GM21576 (cell line): ENCODE results near the gene SPATS2.
"Not testable (repeated sequence)": the region's sequence is repeated elsewhere in the genome, so short reads cannot be mapped to it uniquely, and the experiment has no call there.

ENCODE experiments used
- ATAC-seq: cut with Tn5 transposase; IDR thresholded peaks from one replicate; pipeline ENCODE4 v1.9.1; 2021; ENCODE audit warnings: mild to moderate bottlenecking, moderate library complexity; ENCODE audit not compliant: unreplicated experiment

The SPATS2 gene

DNA sequence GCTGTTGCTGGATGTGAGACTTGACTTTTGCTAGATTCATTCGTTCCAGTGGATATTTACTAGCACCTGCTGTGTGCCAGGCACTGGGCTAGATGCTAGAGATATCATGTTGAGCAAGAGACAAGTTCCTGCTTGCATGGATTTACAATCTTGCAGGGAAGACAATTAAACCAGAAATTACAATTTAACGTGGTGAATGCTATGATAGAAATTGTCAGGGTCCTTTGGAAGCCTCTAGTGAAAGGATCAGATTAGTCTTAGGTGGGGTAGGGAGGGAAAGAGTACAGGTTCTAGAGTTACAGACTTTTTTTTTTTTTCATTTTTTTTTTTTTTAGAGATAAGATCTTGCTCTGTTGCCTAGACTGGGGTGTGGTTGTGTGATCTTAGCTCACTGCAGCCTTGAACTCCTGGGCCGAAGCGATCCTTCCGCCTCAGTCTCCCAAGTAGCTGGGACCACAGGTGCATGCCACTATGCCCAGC lies 36.7 kb downstream of the SPATS2 start:
- no peak for ATAC-seq

DNA sequence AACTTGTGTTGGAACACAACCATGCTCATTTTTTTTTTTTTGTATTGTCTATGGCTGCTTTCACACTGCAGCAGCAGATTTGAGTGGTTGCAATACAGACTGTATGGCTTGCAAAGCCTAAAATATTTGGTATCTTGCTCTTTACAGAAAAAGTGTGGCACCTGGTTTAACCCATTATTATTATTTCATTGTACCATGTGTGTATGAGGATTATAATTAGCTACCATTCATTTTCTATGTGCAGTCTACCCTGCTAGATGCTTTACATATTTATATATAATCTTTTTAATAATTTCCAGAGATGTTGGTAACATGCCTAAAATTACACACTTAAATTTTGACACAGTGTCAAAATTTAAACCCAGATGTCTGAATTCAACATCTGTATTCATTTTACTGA lies 37.7 kb downstream of the SPATS2 start:
- no peak for ATAC-seq

DNA sequence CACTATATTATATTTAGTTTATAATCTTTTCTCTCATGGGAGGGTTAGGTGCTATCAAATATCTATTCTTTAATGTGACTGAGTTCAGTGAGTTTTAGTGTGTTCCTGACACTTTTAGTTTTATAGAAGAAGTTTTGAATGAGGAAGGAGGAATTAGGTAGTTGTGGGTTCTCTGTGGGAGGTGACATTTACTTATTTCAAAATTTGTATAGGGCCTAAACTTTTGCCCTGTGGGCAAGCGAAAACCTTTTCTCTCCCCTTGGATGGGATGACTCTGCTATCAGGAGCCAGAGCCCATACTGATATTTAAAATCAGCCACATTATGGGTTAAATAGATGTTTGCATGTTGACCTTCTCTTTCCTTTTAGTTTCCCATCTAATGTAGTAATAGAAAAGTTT lies 43.6 kb downstream of the SPATS2 start:
- no peak for ATAC-seq

DNA sequence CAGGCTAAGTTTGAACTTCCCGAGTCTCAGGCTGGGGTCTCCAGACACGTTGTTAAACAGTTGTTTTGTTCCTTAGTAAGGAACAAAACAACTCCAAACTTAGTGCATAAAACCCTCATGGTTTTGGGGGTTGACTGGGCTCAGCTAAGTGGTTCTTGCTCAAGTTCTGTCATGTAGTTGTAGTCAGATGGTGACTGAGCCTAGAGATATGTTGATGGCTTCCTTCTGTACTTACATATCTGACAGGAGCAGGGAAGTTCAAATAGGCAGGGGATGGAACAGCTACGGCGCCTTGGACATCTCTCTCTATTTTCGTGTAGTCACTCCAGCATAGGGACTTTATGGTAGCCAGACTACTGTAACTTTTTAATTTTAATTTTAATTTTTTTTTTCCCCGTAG lies 45.7 kb downstream of the SPATS2 start:
- ATAC-seq = no peak

DNA sequence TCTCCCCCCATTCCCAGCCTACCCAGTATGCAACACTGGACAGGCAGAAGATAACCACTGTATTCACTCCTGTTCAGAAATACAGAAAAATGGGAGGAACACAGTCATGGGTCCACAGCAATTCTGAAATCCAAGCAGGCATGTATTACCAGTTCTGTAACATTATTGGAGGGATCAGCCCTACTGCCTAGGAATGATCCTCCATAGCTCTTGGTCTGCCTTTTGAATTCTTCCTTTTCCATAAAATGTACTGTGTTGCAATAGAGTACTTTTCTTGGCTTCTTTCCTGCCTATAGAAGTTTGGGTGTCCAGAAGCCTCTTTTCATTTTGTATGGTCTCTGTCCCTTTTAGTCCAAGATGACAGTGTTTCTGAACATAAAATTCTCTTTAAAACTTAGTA lies 46.5 kb downstream of the SPATS2 start:
- no peak for ATAC-seq

DNA sequence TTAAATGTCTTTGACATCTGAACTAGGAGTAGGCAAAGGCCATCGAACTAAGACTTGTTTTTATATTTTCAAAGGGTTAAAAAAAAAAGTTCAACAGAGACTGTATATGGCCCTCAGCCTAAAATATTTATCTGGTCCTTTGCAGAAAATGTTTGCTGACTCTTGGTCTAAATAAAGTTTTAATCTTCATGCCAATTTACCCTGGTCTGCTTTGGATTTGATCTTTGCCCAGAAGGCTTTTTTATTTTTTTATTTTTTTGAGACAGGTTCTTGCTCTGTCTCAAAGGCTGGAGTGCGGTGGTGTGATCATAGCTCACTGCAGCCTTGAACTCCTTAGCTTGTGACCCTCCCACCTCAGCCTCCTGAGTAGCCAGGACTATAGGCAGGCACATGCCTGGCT lies 47.1 kb downstream of the SPATS2 start:
- no peak for ATAC-seq

DNA sequence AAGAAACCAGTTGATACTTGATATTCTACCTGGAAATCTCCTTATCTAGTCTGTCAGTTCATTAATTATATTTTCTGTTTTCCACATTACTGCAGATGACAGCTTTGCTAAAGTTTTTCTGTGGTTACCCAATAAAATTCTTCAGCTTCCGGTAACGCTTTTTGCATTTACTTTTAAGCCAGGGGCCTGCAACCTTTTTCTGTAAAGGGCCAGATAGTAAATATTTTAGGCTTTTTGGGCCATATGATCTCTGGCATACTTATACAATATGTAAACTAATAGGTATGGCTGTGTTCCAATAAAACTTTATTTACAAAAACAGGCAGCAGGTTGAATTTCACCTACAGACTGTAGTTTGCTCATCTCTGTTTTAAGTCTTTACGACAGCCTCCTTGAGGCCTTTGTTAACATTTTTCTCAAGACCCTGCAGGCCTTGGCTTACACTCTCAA lies 48.3 kb downstream of the SPATS2 start:
- ATAC-seq = no peak

DNA sequence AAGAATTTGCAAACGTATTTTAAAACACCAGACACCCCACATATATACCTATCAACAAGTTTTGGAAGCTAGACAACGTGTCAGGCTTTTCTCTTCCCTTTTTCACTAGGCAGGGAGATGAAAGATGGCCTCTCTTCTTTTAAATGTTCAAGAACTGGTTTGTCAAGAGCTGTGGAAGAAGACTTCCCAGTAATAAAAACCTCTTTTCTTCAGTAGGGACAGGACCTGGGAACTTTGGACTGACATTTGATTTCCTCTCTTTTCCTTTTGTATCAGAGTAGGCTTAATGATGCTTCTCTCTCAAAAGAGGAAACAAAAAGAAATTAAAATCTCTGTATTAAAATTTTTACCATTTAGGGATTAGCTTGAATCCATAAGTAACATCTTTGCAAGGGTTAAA lies 49.6 kb downstream of the SPATS2 start:
- no peak for ATAC-seq

DNA sequence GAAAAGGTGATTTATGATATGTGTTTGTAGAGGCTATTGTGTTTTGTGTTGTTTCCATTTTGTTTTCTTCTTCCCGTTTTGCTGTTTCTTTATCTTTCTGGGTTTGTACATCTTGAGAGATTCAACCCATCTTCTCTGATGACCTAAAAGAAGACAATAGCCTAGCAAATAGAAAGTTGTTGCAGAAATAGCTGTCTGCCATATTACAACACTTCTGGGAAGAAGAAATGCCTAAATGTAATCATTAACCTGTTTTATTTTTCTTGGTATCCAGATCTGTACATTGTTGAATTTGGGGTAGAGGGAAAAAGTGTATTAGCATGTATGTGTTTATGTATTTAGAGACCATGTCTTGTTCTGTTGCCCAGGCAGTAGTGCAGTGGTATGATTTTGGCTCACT lies 50.3 kb downstream of the SPATS2 start:
- no peak for ATAC-seq

DNA sequence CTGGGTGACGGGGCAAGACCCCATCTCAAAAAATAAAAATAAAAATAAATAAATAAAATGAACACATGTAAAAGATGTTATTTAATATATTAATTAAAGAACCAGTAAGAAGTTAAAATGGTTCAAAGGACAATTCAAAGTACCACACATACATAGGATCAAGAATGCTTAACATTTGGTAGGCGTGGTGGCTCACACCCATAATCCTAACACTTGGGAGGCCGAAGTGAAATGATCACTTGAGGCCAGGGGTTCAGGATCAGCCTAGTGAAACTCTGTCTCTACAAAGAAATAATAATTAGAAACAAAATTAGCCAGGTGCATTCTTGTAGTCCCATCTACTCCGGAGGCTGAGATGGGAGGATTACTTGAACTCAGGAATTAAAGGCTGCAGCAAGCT lies 53.3 kb downstream of the SPATS2 start:
- no peak for ATAC-seq

DNA sequence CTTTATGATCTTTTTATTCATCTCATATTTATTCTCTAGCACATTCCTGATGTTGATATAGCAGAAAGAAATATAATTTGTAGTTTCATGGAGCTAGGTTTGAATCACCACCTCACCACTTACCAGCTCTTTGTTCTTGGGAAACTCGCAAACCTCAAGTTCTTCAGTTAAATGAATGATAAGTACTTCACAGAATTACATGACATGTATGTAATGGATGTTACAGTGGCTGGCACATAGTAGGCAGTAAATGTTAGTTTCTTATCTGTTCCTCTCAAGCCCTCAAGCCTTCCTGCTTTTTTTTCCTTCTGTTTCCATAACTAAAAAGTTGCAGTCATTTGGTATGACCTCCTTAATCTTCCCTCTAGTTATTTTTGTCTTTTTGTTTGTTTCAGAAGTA lies 54.9 kb downstream of the SPATS2 start:
- no peak for ATAC-seq

DNA sequence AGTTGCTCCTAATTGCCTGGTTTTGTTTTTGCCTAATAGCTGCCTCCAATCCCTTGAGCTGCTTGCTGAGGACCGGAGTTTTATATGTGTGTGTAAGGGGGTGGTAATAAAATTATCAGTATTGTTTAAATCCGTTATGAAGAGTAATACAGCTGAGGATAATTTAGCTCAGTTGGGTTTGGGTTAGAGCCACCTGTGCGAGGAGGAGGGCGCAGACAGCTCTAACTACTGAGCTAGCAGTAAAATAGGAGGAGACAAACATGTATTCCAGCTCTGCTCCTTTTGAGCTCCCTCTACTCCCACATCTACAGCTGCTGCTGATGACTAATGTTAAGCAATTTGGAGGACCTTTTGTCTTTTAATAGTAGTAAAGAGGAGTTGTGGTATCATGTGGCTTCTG lies 61.5 kb downstream of the SPATS2 start:
- ATAC-seq = peak; percentile 62

DNA sequence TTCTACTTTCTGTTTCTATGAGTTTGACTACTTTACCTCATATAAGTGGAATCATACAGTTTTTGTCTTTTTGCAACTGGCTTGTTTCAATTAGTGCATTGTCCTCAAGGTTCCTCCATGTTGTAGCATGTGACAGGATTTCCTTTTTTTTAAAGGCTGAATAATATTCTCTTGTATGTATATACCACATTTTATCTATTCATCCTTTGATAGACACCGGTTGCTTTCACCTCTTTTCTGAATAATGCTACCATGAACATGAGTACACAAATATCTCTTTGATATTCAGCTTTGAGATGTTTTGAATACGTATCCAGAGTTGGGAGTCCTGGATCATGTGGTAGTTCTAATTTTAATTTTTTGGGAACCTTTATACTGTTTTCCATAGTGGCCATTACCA lies 65.4 kb downstream of the SPATS2 start:
- no peak for ATAC-seq

DNA sequence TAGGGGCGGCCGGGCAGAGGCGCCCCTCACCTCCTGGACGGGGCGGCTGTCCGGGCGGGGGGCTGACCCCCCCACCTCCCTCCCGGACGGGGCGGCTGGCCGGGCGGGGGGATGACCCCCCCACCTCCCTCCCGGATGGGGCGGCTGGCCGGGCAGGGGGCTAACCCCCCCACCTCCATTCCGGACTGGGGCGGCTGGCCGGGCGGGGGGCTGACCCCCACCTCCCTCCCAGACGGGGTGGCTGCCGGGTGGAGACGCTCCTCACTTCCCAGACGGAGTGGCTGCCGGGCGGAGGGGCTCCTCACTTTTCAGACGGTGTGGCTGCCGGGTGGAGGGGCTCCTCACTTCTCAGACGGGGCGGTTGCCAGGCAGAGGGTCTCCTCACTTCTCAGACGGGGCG lies 69.5 kb downstream of the SPATS2 start:
- not testable (repeated sequence) for ATAC-seq

DNA sequence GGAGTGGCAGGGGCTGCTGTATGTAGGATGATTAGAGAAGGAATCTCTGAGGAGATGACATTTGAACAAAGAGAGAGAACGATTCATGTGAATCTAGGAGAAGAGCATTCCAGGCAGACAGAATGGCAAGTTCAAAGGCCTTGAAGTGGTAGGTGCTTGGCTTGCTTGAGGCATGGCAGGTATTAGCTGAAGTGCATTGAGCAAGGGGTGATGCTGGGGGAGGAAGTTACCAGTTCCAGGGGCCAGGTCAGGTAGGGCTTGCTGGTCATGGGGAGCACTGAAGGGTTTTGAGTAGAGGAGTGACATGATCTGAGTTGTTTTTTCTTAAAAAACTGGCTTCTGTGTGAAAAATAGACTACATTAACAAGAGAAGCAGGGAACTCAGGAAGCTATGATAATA lies 71.8 kb downstream of the SPATS2 start:
- no peak for ATAC-seq

DNA sequence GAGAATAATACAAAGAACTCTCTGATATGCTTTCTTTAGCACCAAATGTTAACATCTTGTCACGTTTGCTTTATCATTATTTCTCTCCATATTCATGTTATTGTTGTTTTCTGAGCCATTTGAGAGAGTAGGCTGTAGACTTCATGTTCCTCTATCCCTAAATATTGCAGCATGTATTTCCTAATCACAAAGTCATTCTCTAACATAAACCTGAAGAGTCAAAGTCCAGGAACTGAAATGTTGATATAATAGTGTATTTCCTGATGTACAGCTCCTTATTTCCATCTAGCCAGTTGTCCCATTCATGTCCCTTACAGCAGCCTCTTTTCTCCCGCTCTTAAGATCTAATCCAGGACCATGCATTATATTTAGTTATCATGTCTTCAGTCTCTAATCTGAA lies 72.8 kb downstream of the SPATS2 start:
- ATAC-seq = no peak

DNA sequence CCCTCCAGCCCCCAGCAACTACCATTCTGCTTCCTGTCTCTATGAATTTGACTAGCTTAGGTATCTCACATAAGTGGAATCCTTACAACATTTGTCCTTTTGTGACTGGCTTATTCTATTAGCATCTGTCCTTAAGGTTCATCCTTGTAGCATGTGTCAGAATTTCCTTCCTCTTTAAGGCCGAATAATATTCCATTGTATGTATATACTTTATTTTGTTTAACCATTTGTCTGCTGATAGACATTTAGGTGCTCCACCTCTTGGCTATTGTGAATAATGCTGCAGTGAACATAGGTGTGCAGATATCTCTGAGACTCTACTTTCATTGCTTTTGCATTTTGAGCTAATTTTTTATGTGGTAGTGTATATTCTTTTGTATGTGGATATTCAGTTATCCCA lies 75.7 kb downstream of the SPATS2 start:
- ATAC-seq = no peak

DNA sequence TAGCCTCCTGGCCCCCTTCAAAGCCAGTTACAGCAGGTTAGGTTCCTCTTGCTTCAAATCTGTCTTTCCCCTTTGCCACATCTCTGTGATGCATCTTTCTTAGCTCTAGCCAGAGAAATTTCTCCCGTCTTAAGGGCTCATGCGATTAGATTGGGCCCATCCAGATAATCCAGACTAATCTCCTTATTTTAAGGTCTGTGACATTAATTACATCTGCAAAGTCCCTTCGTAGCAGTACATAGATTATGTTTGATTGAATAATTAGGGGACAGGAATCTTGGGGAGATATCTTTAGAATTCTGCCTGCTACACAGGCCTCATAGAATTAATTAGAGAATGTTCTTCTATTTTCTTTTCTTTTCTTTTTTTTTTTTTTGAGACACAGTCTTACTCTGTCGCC lies 79.3 kb downstream of the SPATS2 start:
- ATAC-seq = no peak

DNA sequence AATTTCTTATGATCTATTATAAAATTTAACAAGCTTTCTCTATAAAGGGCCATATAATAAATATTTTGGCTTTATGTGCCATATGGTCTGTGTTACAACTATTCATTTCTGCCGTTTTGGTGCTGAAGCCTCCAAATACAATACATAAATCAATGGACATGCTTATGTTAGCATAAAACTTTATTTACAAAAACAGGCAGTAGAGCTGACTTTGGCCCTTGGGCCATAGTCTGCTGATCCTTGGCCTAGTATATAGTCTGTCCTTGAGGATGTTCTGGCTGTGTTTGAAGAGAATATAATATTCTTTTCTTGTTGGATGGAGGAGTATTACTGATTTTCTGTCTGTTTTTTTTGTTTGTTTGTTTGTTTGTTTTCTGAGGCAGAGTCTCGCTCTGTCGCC lies 81.6 kb downstream of the SPATS2 start:
- ATAC-seq = no peak

DNA sequence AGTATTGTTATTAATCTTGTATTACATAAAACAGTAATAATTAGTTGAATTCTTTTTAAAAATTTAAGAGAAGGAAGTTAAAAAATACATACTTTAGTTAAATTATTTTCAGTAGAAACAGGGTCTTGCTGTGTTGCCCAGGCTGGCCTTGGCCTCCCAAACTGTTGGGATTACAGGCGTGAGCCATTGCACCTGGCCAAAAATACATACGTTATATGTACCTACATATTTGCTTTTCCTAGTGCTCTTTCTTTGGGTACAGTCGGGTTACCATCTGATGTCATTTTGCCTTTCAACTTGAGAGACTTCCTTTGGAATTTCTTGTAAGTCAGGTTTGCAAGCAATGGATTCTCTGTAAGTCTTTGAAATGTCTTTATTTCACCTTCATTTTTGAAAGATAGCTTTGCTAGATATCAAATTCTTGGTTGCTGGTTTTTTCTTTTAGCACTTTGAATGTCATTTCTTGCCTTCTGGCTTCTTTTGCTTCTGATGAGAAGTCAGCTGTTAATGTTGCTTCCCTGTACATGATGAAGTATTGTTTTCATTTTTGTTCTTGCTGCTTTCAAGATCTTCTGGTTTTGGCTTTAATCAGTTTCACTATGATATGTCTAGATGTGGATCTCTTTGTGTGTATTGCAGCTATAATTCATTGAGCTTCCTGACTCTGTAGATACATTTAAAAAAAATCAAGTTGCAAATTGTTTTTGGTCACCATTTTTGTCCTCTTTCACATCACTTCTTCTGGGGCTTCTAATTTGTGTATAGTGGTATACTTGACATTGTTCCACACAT lies 84.4 kb downstream of the SPATS2 start:
- ATAC-seq = peak; percentile 84

DNA sequence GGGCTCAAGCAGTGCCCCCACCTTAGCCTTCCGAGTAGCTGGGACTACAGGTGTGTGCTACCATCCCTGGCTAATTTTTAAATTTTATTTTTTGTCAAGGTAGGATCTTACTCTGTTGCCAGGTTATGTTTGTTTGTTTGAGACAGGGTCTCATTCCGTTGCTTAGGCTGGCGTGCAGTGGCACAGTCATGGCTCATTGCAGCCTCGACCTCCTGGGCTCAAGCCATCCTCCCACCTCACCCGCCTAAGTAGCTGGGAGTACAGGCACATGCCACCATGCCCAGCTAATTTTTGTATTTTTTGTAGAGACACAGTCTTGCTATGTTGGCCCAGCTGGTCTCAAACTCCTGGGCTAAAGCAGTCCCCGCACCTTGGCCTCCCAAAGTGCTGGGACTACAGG lies 88.2 kb downstream of the SPATS2 start:
- ATAC-seq = no peak

DNA sequence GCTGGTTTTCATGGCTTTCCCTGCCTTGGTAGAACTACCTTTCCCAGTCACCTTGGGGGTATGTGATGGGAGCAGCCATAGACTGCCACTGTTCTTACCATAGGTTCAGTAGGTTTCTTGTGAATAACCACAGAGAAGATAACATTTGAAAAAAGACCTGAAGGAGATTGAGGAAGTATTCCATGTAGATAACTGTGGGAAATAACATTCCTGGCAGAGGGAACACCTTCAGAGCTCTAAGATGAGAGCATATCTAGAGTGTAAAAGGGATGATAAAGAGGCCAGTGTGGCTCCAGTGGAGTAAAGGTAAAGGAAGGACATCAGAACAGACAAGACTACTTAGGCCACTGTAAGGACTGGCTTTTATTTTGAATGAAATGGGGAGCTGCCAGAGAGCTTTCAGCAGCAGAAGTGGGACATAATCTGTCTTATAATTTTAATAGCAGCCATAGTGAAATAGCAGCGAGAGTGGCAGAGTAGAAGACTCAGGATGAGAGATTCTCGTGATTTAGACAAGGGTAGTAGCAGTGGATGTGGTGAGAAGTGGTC lies 88.9 kb downstream of the SPATS2 start:
- ATAC-seq = no peak

DNA sequence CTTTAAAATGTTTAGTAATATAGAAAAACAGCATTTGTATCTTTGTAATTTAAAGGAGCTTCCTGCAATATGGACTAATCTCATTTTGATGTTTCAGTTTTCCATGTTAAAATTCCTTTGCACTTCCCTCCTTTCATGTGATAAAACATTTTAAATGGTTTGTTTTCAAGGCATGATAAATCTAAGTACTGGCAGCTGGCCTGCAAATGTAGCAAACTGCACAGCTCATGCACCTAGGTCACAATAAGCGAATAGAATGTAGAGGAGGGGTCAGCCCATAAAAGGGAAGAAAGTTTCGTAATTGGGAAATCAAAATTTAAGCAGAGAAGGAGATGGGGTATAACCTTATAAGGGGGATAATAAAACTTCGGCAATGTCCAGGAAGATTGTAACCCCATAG lies 91.6 kb downstream of the SPATS2 start:
- ATAC-seq = no peak
